Measurements from ENCODE around the gene MAP1LC3A.
A peak's percentile ranks its signal among the peaks of the same experiment; 100 is the strongest.

The MAP1LC3A gene

GRCh38 chr20:34530342-34530741 lies 28.2 kb upstream of the MAP1LC3A start:
- DNase-seq, result no peak

DNA sequence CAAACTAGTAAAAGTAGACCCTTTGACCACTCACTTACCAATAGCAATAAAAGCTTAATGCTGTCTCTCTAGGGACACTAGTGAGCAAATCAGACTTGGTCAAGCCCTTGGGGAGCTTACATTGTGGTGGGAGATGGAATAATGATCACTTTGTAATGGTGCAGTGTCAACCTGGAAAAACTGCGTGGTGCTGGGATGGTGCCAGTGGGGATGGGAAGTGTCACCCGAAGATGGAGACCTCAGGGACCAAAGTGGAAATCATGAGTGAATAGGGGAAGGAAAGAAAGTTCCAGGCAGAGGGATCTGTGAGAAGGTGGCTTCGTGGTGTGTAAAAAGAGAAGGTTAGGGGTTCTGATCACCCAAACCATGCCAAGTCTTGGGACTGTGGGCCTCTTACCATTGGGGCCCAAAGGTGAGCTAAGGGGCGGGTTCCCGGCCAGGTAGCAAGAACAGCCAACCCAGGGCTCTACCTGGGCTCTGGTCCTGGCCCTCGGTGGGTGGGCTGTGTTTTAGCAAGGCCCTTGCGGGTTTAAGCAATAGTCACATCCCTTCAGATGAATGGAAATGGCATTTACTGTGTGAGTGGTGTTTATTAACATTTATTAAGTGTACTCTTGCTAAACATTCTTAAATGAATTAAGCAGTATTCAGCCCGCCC lies 26.8 kb upstream of the MAP1LC3A start:
- no peak for DNase-seq

GRCh38 chr20:34532320-34532719 lies 26.2 kb upstream of the MAP1LC3A start:
- no peak for DNase-seq

- DNase-seq, result no peak
Observed at GRCh38 chr20:34532756-34533155, 25.8 kb upstream of the MAP1LC3A start.

GRCh38 chr20:34534391-34535165 lies 23.9 kb upstream of the MAP1LC3A start:
- DNase-seq, result no peak

DNA sequence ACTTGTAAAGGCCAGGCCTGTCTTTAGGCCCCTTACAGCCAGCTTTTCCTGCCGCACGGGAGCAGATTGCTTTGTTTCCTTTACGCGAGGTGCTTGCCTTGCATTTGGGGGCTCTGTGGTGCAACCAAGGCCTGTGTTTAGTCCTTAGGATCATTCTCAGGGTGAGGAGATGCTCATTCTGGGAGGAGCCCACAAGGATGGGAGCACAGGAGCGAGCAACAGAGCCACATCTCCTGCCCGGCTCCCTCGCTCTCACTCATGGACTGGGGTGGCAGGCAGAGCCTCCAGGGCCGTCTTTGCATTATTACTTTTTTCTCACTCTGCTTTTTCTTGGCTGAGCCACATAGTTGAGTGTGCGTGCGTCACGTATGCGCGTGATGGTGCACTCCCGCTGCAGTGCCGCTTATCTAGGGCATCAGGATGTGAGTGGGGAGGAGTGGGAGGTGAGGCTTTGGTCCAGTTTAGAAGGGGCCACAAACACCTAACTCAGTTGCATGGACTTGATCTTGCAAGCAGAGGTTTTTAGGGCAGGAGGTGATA lies 23.1 kb upstream of the MAP1LC3A start:
- DNase-seq, result no peak

- DNase-seq, result no peak
Observed at GRCh38 chr20:34535857-34536256, 22.7 kb upstream of the MAP1LC3A start.

DNA sequence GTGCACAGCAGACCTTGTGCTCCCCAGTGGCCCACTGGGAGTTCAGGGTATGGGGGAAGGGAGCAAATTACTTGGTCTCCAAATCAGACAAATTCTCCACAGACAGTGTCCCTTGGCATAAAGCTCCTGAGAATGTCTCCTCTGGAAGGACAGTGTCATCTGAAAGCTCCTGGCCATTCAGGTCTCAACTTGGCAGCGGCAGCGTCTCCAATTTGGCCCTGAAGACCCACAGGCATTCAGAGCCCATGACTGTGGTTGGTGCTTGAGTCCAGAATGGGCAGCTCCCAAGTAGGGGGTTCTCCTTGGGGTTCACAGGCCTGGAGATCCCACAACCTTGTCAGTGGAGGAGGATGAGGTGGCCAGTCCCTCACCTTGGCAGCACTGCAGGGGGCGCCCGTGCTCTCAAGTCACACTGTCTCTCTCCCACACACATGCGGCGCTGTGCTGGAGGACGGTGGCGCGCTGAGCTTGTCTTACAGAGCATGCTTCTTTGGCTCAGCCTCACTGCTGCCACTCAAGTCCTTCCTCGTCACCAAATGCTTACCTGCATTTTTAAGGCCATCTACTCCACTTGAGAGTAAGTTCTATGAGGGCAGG lies 21.6 kb upstream of the MAP1LC3A start:
- DNase-seq, result peak in 1 of 5 donors; percentile 31

- DNase-seq, result no peak
Observed at GRCh38 chr20:34537651-34538050, 20.9 kb upstream of the MAP1LC3A start.

GRCh38 chr20:34538671-34539123 lies 19.8 kb upstream of the MAP1LC3A start:
- DNase-seq, result peak in 2 of 5 donors; percentile 38 to 46

DNA sequence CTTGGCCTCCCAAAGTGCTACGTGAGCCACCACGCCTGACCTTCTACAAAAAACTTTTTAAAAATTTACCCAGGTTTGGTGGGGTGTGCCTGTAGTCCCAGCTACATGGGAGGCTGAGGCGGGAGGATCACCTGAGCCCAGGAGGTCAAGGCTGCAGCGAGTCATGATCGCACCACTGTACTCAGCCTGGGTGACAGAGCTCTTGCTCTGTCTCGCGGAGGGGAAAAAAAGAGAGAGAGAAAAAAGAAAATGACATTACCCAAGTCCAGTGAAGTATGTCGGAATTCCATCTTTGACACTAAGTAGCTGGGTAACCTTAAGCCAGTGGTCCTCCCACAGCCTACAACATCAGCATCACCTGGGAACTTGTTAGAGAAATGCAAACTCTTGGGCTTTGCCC lies 18.8 kb upstream of the MAP1LC3A start:
- DNase-seq, result no peak

GRCh38 chr20:34540596-34541263 lies 17.8 kb upstream of the MAP1LC3A start:
- no peak for DNase-seq

GRCh38 chr20:34541264-34541901 lies 17.1 kb upstream of the MAP1LC3A start:
- peak in 1 of 5 donors; percentile 47 for DNase-seq

DNA sequence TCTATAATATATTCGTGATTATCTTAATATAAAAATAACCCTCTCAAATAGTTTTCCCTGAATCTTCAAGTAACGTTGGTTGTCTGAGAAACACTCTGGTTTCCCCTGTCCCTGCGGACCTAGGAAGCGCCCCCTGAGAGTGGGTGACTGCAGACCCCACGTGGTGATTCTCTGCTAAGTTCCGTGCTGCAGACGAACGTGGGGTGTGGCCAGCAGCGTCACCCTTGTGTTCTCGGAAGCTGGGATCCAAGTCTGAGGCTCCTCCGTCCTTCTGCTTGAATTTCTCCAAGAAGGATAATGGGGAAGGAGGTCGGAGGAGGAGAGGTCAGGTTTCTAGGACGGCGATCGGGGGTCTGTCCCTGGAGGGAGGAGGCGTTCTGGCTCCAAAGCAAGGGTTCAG lies 16.6 kb upstream of the MAP1LC3A start:
- DNase-seq, result no peak

DNA sequence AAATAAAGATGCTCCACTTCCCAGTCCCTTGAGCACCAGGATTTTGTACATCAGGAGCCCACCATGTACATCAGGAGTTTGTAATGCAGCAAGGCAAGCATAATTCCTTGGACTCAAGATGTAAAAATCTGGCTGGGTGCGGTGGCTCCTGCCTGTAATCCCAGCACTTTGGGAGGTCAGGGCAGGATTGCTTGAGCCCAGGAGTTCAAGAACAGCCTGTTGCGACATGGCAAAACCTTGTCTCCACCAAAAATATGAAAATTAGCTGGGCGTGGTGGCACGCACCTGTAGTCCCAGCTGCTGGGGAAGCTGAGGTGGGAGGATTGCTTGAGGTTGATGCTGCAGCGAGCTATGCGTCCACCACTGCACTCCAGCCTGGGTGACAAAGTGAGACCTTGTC lies 16.1 kb upstream of the MAP1LC3A start:
- DNase-seq, result no peak

- no peak for DNase-seq
Observed at GRCh38 chr20:34543463-34544056, 15.0 kb upstream of the MAP1LC3A start.

- DNase-seq, result no peak
Observed at GRCh38 chr20:34544109-34544796, 14.3 kb upstream of the MAP1LC3A start.

DNA sequence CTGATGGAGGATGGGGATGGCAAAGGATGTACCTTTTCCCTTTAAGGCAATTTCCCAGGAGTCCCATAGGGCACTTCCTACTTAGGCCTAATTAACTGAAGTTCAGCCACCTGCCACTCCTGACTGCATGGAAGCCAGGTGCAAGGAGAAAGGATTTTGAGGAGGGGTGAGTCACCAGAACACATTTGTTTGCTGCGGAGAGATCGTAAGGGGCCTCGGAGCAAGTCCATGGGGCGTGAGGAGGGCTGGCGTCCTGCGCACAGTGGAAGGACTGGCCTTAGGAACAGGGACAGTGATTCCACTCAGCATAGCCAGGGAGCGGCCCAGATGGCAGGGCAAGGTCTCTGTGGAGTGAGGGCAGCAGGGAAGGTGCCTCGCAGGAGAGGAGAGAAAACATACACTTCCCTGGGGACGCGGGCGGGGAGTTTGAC lies 11.8 kb upstream of the MAP1LC3A start:
- no peak for DNase-seq

DNA sequence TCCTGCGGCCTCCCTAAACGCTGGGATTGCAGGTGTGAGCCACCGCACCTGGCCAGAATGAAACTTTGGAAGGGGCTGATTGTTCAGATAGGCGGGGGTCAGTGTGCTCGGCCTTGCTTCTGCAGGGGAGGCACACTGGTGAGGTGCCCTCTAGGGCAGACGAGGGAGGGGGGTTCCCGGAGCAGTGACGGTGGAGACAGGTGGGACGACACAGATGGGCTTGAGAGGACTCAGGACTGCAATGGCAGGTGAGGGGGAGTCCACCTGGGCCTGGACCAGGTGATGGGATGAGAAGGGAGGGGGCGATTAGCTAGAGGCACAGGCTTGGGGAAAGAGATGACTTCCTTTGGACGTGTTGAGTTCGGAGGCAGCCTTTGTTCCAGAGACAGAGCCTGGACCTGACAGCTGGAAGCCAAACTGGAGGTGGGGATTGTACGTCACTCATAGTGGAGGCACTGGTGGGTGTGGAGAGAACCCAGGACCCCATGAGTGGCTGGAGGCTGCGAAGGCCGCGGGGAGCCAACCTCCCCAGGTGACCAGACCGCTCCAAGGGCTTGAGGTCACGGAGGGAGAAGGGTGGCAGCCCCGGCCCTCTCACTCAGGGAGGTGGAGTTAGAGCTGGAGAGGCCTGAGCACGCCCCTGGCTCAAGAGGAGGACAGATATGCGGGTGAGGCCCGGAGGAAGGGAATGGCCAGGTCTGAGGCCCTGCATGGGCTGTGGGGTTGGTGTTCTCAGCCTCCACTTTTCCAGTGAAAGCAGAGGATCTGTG lies 10.5 kb upstream of the MAP1LC3A start:
- DNase-seq, result no peak

DNA sequence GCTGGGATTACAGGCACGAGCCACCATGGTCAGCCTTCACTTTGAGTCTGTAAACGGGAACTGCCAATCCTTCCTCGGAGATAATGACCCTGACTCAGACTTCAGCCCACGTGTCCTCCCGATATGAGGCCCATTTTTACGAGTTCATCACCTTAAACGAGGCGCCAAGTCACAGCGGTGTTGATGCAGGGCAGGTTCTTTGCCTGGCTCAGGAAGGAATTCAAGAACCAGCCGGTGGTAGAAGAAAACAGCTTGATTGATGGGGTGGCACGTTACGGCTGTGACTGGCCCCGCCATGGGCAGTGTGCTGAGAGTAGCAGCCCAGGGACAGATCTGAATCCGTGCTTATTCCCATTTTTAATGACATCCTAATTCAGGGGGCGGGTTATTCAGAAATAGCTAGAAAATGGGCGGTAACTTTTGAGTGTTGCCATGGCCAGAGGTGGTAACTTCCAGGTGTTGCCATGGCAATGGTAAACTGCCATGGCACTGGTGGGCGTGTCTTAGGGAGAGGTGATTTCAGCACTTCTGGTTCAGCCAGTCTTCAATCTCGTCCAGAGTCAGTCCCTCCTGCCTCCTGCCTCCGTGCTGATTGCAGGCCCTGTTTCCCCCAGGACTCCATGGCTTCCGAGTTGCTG lies 9.1 kb upstream of the MAP1LC3A start:
- DNase-seq, result no peak
